Urinary bladder (tissue), 4 donors: Measurements from ENCODE around the gene SEC63. TPM values are rescaled to one million over a fixed set of nuclear protein-coding genes. Genes with fewer than 3 reads are reported as not detected.

Experiments used
- DNase-seq: peaks from one replicate; pipeline ENCODE4 v3.0.0-alpha.2; 2015; ENCODE audit errors: extremely low spot score
- H3K27ac ChIP-seq: one replicate; pipeline ENCODE4 v1.5.1; 2013; ENCODE audit warnings: low read depth, mild to moderate bottlenecking, moderate library complexity
- H3K36me3 ChIP-seq: one replicate; pipeline ENCODE4 v1.6.1; 2013; ENCODE audit warnings: mild to moderate bottlenecking, moderate library complexity; ENCODE audit not compliant: insufficient read depth
- H3K4me1 ChIP-seq: one replicate; pipeline ENCODE4 v1.6.1; 2013; ENCODE audit warnings: mild to moderate bottlenecking, moderate library complexity; ENCODE audit not compliant: insufficient read depth
- H3K4me3 ChIP-seq: one replicate; pipeline ENCODE4 v1.5.1; 2013; ENCODE audit warnings: low read depth, low read length
- WGBS: extraction: QIAGEN DNeasy Blood & Tissue Kit; methylation state at CpG from one replicate; pipeline ENCODE4 v1.1.7; 2013; 5-methylcytosine and 5-hydroxymethylcytosine counted together
- polyA plus RNA-seq: library from polyadenylated mRNA; stranded (reverse); fragments of 200-250 nt; gene quantifications from one replicate; pipeline ENCODE4 v1.2.3, GENCODE V29; 2013
- total RNA-seq: library from RNA; depleted of rRNA; stranded (reverse); fragments of >200 nt; gene quantifications from one replicate; pipeline ENCODE4 v1.2.3, GENCODE V29; 2014
- donor health status: healthy with polysubstance abuse.
- donor health status: healthy.

Gene SEC63
- total and polyA plus RNA-seq, 2 donors = 28.2 to 85.4 TPM

DNA sequence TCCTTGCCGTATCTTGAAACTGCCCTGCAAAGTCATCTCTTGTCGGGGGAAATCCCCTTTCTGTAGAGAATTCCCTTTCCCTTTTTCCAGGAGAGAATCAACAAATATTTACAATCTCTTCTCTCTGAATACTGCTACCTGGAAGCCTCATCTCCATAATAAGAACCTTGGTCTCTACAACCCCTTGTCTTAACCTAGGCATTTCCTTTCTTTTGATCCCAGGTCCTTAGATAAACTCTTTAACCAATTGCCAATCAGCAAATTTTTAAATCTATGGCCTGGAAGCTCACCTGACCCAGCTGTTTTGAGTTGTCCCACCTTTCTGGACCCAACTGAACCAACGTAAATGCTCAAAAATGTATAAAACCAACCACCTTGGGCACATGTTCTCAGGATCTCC, 30.6 kb upstream of the SEC63 start:
- H3K4me3 ChIP-seq = no peak overlapping the region
- no peak overlapping the region for H3K27ac ChIP-seq
- DNase-seq = no peak
- 80% methylated on average over 3 of the region's 3 CpGs for WGBS
- H3K36me3 ChIP-seq = no peaks in the 10 kb centered on the region
- no peaks in the 10 kb centered on the region for H3K4me1 ChIP-seq

DNA sequence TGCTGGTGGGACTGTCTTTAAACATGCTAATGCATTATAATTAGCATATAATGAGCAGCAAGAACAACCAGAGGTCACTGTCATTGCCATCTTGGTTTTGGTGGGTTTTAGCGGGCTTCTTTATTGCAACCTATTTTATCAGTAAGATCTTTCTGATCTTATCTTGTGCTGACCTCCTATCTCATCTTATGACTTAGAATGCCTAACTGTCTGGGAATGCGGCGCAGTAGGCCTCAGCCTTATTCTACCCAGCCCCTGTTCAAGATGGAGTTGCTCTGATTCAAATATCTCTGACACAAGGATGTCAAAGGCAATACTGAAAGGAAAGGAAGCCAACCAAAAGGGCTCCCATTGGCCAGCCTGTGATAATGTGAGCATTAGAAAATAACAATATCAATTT, 29.8 kb upstream of the SEC63 start:
- no peak for DNase-seq
- Histone ChIP-seq H3K4me1 (no peaks in the 10 kb centered on the region), H3K36me3 (no peaks in the 10 kb centered on the region), H3K27ac (no peak overlapping the region), H3K4me3 (no peak overlapping the region)
- WGBS = 87% methylated on average over 3 of the region's 3 CpGs

DNA sequence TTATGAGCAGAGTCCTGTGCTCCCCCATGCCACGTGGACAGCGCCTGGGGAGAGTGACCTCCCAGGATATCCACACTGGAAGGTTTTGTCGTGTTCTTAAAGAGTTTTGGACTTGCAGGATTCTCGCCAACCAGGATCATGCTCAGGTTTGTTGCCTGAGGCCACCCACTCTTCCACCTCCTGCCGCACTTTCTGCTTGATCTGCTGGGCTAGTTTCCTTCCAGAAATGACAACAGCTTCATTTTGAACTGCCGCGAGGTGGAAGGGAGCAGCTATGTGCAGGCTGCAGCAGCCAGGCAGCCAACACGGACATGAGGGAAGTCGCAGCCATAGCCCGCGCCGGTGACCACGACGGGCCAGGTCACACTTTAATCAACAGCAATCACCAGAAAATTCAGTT, 27.7 kb upstream of the SEC63 start:
- Histone ChIP-seq H3K4me1 (no peaks in the 10 kb centered on the region), H3K4me3 (no peak overlapping the region), H3K36me3 (no peaks in the 10 kb centered on the region), H3K27ac (no peak overlapping the region)
- WGBS = 86% methylated on average over 14 of the region's 14 CpGs
- DNase-seq = no peak

DNA sequence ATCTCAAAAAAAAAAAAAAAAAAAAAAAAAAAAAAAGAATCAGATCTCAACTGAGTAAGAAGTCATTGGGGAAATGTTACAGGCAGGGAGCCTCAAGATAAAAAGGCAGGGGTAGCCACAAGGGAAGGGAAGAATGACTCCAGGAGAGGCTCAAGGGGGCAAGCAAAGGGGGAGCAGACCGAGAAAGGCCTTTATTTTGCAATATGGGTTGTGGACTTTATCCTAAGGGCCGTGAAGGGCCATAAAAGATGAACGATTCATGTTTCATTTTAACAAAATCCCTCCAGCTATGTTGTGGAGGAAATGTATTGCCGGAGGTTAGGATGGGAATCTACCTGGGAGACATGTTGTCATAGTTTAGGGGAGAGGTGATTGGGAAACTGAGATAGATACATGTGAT, 25.8 kb upstream of the SEC63 start:
- DNase-seq = no peak
- Histone ChIP-seq H3K4me3 (no peak overlapping the region), H3K27ac (no peak overlapping the region), H3K4me1 (no peaks in the 10 kb centered on the region), H3K36me3 (no peaks in the 10 kb centered on the region)
- WGBS = 88% methylated on average over 4 of the region's 4 CpGs

DNA sequence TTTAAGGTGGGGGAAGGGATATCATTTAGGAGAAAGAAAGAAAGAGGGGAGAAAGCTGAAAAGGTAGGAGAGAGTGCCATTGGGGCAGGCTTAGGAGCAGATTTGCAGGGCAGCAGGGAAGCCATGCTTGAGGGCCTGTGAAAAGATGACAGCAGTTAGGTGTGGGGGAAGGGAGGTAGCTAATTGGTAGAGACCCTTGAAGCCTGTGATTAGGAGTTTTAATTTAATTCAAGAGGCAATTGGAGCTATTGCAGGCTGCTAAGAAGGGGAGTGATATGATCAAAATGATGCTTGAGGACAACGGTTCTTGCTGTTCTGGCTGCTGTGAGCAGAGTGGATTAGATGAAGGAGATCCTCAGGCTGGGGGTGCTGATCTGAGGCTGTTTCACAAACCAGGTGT, 24.5 kb upstream of the SEC63 start:
- H3K36me3 ChIP-seq = no peaks in the 10 kb centered on the region
- DNase-seq = no peak
- H3K27ac ChIP-seq = no peak overlapping the region
- H3K4me3 ChIP-seq = no peak overlapping the region
- H3K4me1 ChIP-seq = no peaks in the 10 kb centered on the region
- WGBS = 57% methylated on average over 1 of the region's 1 CpG

DNA sequence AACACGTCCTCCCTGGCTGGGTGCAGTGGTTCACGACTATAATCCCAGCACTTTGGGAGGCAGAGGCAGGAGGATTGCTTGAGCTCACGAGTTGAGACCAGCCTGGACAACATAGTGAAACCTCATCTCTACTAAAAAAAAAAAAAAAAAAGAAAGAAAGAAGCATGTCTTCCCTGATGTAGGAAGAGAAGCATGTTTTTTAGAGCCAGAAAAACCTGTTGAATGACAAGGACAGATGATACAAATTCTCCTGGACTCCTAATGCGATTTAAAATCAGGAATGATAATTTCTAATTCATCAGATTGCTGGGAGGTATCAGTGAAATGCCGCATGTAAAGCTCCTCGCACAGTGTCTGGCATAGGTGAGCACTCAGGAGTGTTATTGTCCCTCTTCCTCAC, 23.7 kb upstream of the SEC63 start:
- Histone ChIP-seq H3K4me1 (no peaks in the 10 kb centered on the region), H3K4me3 (no peak overlapping the region), H3K27ac (no peak overlapping the region), H3K36me3 (no peaks in the 10 kb centered on the region)
- 84% methylated on average over 6 of the region's 6 CpGs for WGBS
- no peak for DNase-seq

DNA sequence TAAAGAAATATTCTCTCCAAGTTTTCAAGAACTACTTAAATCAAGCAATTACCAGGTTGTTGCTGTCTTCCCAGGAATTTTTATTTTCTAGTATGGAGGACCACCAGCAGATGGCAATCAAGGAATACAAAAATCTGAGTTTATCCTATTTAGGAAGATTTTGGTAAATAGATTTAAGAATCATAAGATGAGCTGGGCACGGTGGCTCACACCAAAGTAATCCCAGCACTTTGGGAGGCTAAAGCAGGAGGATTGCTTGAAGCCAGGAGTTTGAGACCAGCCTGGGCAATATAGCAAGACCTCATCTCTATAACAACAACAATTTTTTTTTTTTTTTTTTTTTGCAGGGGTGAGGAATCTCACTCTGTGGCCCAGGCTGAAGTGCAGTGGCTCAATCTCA, 19.3 kb upstream of the SEC63 start:
- no peaks in the 10 kb centered on the region for H3K4me1 ChIP-seq
- DNase-seq = no peak
- H3K4me3 ChIP-seq = no peak overlapping the region
- no peaks in the 10 kb centered on the region for H3K36me3 ChIP-seq
- no peak overlapping the region for H3K27ac ChIP-seq
- 19% methylated on average over 1 of the region's 1 CpG for WGBS

DNA sequence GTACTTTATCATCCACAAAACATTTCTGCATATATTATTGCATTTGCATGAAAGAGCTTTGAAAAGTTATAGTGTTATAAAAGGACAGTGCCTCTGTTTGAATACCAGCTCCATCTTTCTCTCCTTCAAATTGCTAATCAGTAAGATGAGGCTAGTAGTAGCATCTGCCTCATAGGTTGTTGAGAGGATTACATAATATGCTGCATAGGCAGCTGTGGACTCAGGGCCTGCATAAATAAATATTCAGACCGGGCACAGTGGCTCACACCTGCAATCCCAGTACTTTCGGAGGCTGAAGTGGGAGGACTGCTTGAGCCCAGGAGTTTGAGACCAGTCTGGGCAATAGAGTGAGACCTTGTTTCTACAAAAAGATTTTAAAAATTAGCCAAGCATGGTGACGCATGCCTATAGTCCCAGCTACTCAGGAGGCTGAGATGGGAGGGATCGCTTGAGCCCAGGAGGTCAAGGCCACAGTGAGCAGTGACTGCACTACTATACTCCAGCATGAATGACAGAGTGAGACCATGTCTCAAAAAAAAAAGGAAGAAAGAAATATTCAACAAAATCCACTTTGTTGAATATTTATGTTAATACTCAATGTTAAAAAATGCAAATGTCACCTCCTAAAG, 18.3 kb upstream of the SEC63 start:
- 88% methylated on average over 4 of the region's 4 CpGs for WGBS
- Histone ChIP-seq H3K4me3 (no peak overlapping the region), H3K36me3 (no peaks in the 10 kb centered on the region), H3K4me1 (no peaks in the 10 kb centered on the region), H3K27ac (no peak overlapping the region)
- DNase-seq = no peak

DNA sequence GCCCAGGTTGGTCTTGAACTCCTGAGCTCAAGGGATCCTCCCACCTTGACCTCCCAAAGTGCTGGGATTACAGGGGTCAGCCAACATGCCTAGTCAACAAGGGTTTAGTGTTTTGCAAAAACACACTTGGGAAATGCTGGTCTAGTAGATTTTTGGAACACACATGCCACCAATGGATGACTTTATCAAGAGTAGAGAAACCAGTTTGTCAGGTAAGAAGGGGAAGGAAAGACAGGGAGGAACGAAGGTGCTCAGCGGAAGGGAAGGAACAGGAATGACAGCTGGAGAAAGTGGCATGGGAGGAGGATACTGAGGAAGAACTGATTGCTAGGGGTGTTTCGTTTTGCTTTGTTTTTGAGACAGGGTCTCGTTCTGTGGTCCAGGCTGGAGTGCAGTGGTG, 15.6 kb upstream of the SEC63 start:
- H3K36me3 ChIP-seq = no peaks in the 10 kb centered on the region
- no peak overlapping the region for H3K27ac ChIP-seq
- no peak for DNase-seq
- no peak overlapping the region for H3K4me3 ChIP-seq
- WGBS = 70% methylated on average over 4 of the region's 4 CpGs
- no peaks in the 10 kb centered on the region for H3K4me1 ChIP-seq

DNA sequence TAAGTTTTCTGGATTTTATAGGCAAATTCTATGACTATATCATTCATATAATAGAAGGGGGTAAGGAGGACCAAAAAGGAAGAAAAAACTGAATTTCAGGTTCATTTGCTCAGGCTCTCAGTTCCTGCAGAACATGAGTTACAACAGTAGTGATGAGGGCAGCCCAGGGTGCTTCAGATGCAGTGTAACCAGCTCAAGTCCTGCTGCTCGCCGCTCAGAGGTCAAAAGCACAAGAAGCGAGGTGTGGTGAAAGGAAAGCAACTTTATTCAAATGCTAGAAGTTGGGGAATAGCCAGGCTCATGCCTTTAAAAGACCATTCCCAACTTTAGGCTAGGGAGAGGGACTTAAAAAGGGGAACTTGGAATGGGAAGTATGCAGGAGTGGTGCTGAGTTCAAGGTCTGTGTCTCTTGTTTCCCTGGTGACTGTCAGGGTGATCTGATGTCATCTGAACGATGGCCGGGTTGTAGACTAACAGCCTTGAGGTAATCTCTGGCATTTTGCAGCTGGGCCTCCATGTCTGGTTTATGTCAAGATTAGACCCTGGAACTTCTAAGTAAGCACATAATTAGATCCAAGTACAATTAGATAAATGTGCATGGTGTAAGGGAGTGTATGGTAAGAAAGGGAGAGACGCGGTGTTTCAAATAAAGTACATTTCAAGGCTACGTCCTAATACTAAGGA, 14.5 kb upstream of the SEC63 start:
- DNase-seq = no peak
- no peak overlapping the region for H3K27ac ChIP-seq
- H3K4me3 ChIP-seq = no peak overlapping the region
- WGBS = 53% methylated on average over 8 of the region's 8 CpGs
- no peaks in the 10 kb centered on the region for H3K4me1 ChIP-seq
- H3K36me3 ChIP-seq = no peaks in the 10 kb centered on the region

DNA sequence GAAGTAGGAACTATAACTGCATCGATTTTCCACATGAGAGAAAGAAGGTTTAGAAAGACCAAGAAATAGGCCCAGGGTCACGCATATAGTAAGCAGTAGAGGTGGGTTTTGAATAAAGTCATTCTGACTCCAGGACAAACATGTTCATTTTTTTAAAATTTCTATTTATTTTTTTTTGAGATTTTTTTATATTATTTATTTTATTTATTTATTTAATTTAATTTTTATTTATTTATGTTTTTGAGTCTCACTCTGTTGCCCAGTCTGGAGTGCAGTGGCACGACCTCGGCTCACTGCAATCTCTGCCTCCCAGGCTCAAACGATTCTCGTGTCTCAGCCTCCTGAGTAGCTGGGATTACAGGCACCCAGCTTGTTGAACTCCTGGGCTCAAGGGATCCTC, 13.2 kb upstream of the SEC63 start:
- DNase-seq = no peak
- WGBS = 96% methylated on average over 6 of the region's 6 CpGs
- no peak overlapping the region for H3K4me3 ChIP-seq
- no peaks in the 10 kb centered on the region for H3K36me3 ChIP-seq
- H3K4me1 ChIP-seq = no peaks in the 10 kb centered on the region
- no peak overlapping the region for H3K27ac ChIP-seq

DNA sequence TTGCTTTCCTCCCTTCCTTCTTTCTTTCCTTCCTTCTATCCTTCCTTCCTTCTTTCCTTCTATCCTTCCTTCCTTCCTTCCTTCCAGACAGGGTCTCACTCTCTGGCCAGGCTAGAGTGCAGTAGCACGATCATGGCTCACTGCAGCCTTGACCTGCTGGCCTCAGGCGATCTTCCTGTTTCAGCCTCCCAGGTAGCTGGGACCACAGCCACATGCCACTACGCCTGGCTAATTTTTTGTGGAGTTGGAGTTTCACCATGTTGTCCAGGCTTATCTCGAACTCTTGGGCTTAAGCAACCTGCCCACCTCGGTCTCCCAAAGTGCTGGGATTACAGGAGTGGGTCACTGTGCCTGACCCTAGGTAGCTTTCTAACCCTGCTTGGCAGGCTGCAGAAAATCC, 12.2 kb upstream of the SEC63 start:
- Histone ChIP-seq H3K36me3 (no peaks in the 10 kb centered on the region), H3K27ac (no peak overlapping the region), H3K4me1 (no peaks in the 10 kb centered on the region), H3K4me3 (no peak overlapping the region)
- 89% methylated on average over 5 of the region's 5 CpGs for WGBS
- no peak for DNase-seq

DNA sequence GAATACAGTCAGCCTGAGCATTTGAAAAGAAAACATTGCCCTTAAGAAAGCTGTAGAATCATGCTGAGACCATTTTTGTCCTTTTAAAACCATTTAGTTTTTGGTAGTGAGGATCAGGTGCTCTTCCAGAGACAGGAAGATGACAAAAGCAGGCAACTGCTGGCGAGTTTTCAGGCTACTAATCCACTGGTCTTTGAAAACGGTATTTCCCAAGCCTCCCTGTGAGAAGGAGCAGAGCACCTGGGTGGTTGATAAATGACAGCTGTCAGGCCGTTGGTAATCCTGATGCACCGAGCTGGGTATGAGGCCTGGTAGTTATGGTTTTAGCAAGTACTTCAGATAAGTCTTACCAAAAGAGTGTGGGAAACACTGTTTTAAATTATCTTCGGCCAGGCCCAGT, 10.1 kb upstream of the SEC63 start:
- H3K4me1 ChIP-seq = no peaks in the 10 kb centered on the region
- DNase-seq = no peak
- 75% methylated on average over 5 of the region's 5 CpGs for whole genome bisulfite sequencing
- H3K4me3 ChIP-seq = no peak overlapping the region
- no peaks in the 10 kb centered on the region for H3K36me3 ChIP-seq
- no peak overlapping the region for H3K27ac ChIP-seq

DNA sequence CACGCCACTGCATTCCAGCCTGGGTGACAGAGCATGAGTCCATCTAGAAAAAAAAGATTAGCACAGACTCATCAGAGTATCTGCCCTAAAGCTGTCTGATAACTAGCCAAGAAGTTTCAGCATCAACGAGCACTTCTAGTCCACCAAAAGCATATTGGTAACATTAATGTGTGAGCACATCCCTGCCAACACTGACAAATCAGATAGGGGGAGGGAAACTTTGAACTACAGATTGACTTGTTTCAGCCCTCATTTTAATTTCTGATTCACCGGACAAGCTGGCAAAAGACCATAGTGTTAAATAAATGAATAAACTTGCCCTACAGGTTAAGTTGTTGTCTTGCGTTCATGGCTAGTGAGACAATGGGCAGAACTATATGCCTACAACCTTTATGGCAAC, 7.7 kb upstream of the SEC63 start:
- H3K36me3 ChIP-seq = no peaks in the 10 kb centered on the region
- WGBS = 81% methylated on average over 4 of the region's 4 CpGs
- no peak for DNase-seq
- H3K4me3 ChIP-seq = no peak overlapping the region
- no peak overlapping the region for H3K27ac ChIP-seq
- H3K4me1 ChIP-seq = no peaks in the 10 kb centered on the region

DNA sequence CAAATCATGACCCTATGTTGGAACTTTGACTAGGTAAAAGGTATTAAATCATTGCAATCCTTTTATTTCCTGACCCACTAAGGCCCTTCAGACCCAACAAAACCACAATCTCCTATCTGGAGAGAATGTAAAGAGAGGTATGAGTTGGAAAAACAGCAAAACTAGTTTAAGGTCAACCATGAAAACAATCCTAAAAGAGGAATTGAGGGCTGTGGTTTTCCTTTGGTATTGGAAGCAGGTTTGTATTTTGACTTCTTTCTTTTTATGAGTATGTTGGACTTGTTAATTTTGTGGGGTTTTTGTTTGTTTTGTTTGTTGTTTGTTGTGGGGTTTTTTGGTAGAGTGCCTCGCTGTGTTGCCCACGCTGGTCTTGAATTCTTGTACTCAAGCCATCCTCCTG, 4.7 kb upstream of the SEC63 start:
- H3K36me3 ChIP-seq = no peaks in the 10 kb centered on the region
- H3K4me1 ChIP-seq = no peaks in the 10 kb centered on the region
- 83% methylated on average over 2 of the region's 2 CpGs for WGBS
- no peak overlapping the region for H3K4me3 ChIP-seq
- no peak for DNase-seq
- H3K27ac ChIP-seq = no peak overlapping the region
